Naive thymus-derived CD4-positive, alpha-beta T cell (primary cell): Measurements from ENCODE around the gene NBL1. TPM values are rescaled to one million over a fixed set of nuclear protein-coding genes. Genes with fewer than 3 reads are reported as not detected.

ENCODE experiments used
- ATAC-seq: fragments of 150-1000 bp; cut with Tn5 transposase; 2 replicates; pipeline ENCODE4 v1.10.0; 2021; ENCODE audit warnings: mild to moderate bottlenecking, moderate library complexity
- CTCF ChIA-PET: fragments of 350-600 bp; sonication (Branson Sonifier 250); formaldehyde crosslinking; loops from one replicate; lab custom pipeline; 2021; ENCODE audit warnings: antibody characterized with exemption; lab: Charles Lee
- POLR2A ChIA-PET: fragments of 350-600 bp; sonication (Branson Sonifier 250); formaldehyde crosslinking; loops from one replicate; lab custom pipeline; 2021; ENCODE audit warnings: antibody characterized with exemption, inconsistent platforms; lab: Charles Lee
- DNase-seq, 9 donors: peaks; one replicate each; pipeline versions ENCODE4 v3.0.0 to v3.0.0-alpha.2; 2020 to 2022; ENCODE audit warnings: mixed read lengths in 1 of 9
- H3K27ac ChIP-seq: one replicate; pipeline ENCODE4 v1.7.0; 2013; ENCODE audit warnings: mild to moderate bottlenecking, low read depth, low read length, moderate library complexity
- H3K27me3 ChIP-seq, 2 donors: one replicate each; pipeline ENCODE4 v1.7.0; 2013; ENCODE audit warnings: low read length in 2 of 2, mild to moderate bottlenecking in 2 of 2, moderate library complexity in 2 of 2; ENCODE audit not compliant: control insufficient read depth in 2 of 2, insufficient read depth in 2 of 2
- H3K36me3 ChIP-seq, 3 experiments: 1 replicate in 2 of 3; 2 replicates in 1 of 3; pipeline ENCODE4 v1.7.0; 2013; ENCODE audit warnings: low read length in 3 of 3, mild to moderate bottlenecking in 3 of 3, moderate library complexity in 1 of 3; ENCODE audit not compliant: insufficient read depth in 3 of 3, control insufficient read depth in 2 of 3
- H3K4me1 ChIP-seq, 2 donors: one replicate each; pipeline ENCODE4 v1.7.0; 2013; ENCODE audit warnings: low read length in 2 of 2, mild to moderate bottlenecking in 2 of 2, moderate library complexity in 1 of 2; ENCODE audit not compliant: control insufficient read depth in 2 of 2, insufficient read depth in 2 of 2
- H3K4me3 ChIP-seq: 2 replicates; pipeline ENCODE4 v1.7.0; 2013; ENCODE audit warnings: mild to moderate bottlenecking, low read length
- H3K9me3 ChIP-seq, 3 experiments: 1 replicate in 2 of 3; 2 replicates in 1 of 3; pipeline ENCODE4 v1.7.0; 2013; ENCODE audit warnings: low read length in 3 of 3; ENCODE audit not compliant: control insufficient read depth in 2 of 3
- H3K27ac Mint-ChIP-seq, 9 donors: one replicate each; pipeline ENCODE4 v1.8.0; 2020 to 2022; ENCODE audit warnings: mixed read lengths in 9 of 9, mild to moderate bottlenecking in 8 of 9, moderate library complexity in 5 of 9, inconsistent platforms in 2 of 9
- H3K27me3 Mint-ChIP-seq, 5 donors: one replicate each; pipeline ENCODE4 v1.8.0; 2021 to 2022; ENCODE audit warnings: mixed read lengths in 5 of 5, mild to moderate bottlenecking in 1 of 5
- H3K36me3 Mint-ChIP-seq, 5 donors: one replicate each; pipeline ENCODE4 v1.8.0; 2020 to 2022; ENCODE audit warnings: mixed read lengths in 5 of 5, mild to moderate bottlenecking in 3 of 5, inconsistent platforms in 1 of 5
- H3K4me1 Mint-ChIP-seq, 7 donors: one replicate each; pipeline ENCODE4 v1.8.0; 2020 to 2022; ENCODE audit warnings: mixed read lengths in 7 of 7, mild to moderate bottlenecking in 3 of 7, inconsistent platforms in 1 of 7
- H3K4me3 Mint-ChIP-seq, 10 donors: one replicate each; pipeline ENCODE4 v1.8.0; 2020 to 2022; ENCODE audit warnings: mild to moderate bottlenecking in 10 of 10, mixed read lengths in 10 of 10, moderate library complexity in 6 of 10, inconsistent platforms in 2 of 10
- H3K9me3 Mint-ChIP-seq, 11 donors: one replicate each; pipeline ENCODE4 v1.8.0; 2020 to 2022; ENCODE audit warnings: mixed read lengths in 11 of 11, mild to moderate bottlenecking in 4 of 11, inconsistent platforms in 1 of 11, moderate library complexity in 1 of 11
- intact Hi-C, 2 donors: fragments of 100-400 bp; cut with micrococcal nuclease; formaldehyde crosslinking; loops; one replicate each; pipeline ENCODE4 v1.15.1; 2023
- polyA plus RNA-seq, 2 donors: library from polyadenylated mRNA; unstranded; fragments of 300-500 nt; fragmentation: Illumina TruSeq; gene quantifications; one replicate each; pipeline ENCODE4 v1.2.3, GENCODE V29; 2021
- total RNA-seq, 6 experiments: library from RNA in 5 of 6; stranded (reverse) in 5 of 6; gene quantifications; 1 replicate in 5 of 6; 2 replicates in 1 of 6; pipeline ENCODE4 v1.2.3 and lab custom pipeline; 2021 to 2026

NBL1 gene
- total and polyA plus RNA-seq, 7 experiments from 2014 or later, result 2.5 to 36.1 (median 22.6) TPM

GRCh38 chr1:19688041-19688842 lies 44.1 kb downstream of the NBL1 start:
- intact Hi-C loops, result loop anchor here in 1 of 2 donors (1.0 to 2.0 kb wide), 2 partner anchors 17 to 27 kb away; no protein-coding TSS in a partner anchor
- CTCF ChIA-PET, result interaction anchor here (0.6 to 1.2 kb wide), 4 partner anchors 11 to 241 kb away, joined by 3 read pairs; no protein-coding TSS in a partner anchor
- POLR2A ChIA-PET, result interaction anchor here (0.5 to 1.6 kb wide), 3 partner anchors 19 to 232 kb away, joined by 3 to 4 read pairs (median 3); no protein-coding TSS in a partner anchor
- no peaks in the 10 kb centered on the region for H3K27me3 ChIP-seq
- no peaks in the 10 kb centered on the region for H3K27me3 Mint-ChIP-seq
- DNase-seq, result peak in 6 of 9 donors; percentile 33 to 73 (median 66)
- peak; percentile 48 for ATAC-seq
- H3K4me3 ChIP-seq, result peak overlapping the region; percentile 6
- H3K9me3 ChIP-seq, result peaks cover 0 to 21% (median 0%) of the 10 kb centered on the region in 3 experiments
- H3K4me1 Mint-ChIP-seq, result peaks cover 4 to 53% (median 44%) of the 10 kb centered on the region in 7 donors
- H3K4me3 Mint-ChIP-seq, result peak overlapping the region in 9 of 10 donors; percentile 42 to 83 (median 69)
- peaks cover 0 to 21% (median 0%) of the 10 kb centered on the region in 3 experiments for H3K36me3 ChIP-seq
- H3K4me1 ChIP-seq, result peaks cover 38 to 43% of the 10 kb centered on the region in 2 donors
- H3K9me3 Mint-ChIP-seq, result peaks cover 0 to 25% (median 10%) of the 10 kb centered on the region in 11 donors
- H3K36me3 Mint-ChIP-seq, result peaks cover 0 to 46% (median 28%) of the 10 kb centered on the region in 5 donors
- H3K27ac Mint-ChIP-seq, result peak overlapping the region in 8 of 9 donors; percentile 88 to 96 (median 93)
- H3K27ac ChIP-seq, result peak overlapping the region; percentile 70

GRCh38 chr1:19689085-19689757 lies 45.1 kb downstream of the NBL1 start:
- DNase-seq (no peak), ATAC-seq (no peak)
- Mint-ChIP-seq H3K4me1 (peaks cover 4 to 53% (median 44%) of the 10 kb centered on the region in 7 donors), H3K27me3 (no peaks in the 10 kb centered on the region), H3K36me3 (peaks cover 1 to 48% (median 28%) of the 10 kb centered on the region in 5 donors), H3K9me3 (peaks cover 0 to 25% (median 10%) of the 10 kb centered on the region in 11 donors), H3K27ac (peak overlapping the region in 8 of 9 donors; percentile 36 to 96 (median 93)), H3K4me3 (peak overlapping the region in 4 of 10 donors; percentile 42 to 83 (median 68))
- H3K27me3 ChIP-seq, result no peaks in the 10 kb centered on the region
- peaks cover 0 to 21% (median 0%) of the 10 kb centered on the region in 3 experiments for H3K9me3 ChIP-seq
- CTCF ChIA-PET, result interaction anchor here (1.2 kb wide), 1 partner anchor 27 kb away, joined by 3 read pairs; no protein-coding TSS in a partner anchor
- peak overlapping the region; percentile 70 for H3K27ac ChIP-seq
- H3K4me3 ChIP-seq, result peak overlapping the region; percentile 6
- H3K4me1 ChIP-seq, result peaks cover 38 to 43% of the 10 kb centered on the region in 2 donors
- intact Hi-C loops, result loop anchor here in 1 of 2 donors (2.0 kb wide), 1 partner anchor 16 kb away; no protein-coding TSS in a partner anchor
- H3K36me3 ChIP-seq, result peaks cover 0 to 31% (median 0%) of the 10 kb centered on the region in 3 experiments
- POLR2A ChIA-PET, result interaction anchor here (0.5 kb wide), 1 partner anchor 10 kb away, joined by 4 read pairs; no protein-coding TSS in a partner anchor

GRCh38 chr1:19689856-19690255 lies 45.7 kb downstream of the NBL1 start:
- Mint-ChIP-seq H3K36me3 (peaks cover 7 to 49% (median 33%) of the 10 kb centered on the region in 5 donors), H3K27me3 (no peaks in the 10 kb centered on the region), H3K4me1 (peaks cover 4 to 53% (median 44%) of the 10 kb centered on the region in 7 donors), H3K9me3 (peaks cover 0 to 25% (median 10%) of the 10 kb centered on the region in 11 donors), H3K27ac (peak overlapping the region in 8 of 9 donors; percentile 38 to 96 (median 80)), H3K4me3 (peak overlapping the region in 2 of 10 donors; percentile 18 to 45)
- Histone ChIP-seq H3K27me3 (no peaks in the 10 kb centered on the region), H3K27ac (no peak overlapping the region), H3K4me1 (peaks cover 38 to 43% of the 10 kb centered on the region in 2 donors), H3K9me3 (peaks cover 0 to 21% (median 0%) of the 10 kb centered on the region in 3 experiments), H3K36me3 (peaks cover 0 to 37% (median 0%) of the 10 kb centered on the region in 3 experiments), H3K4me3 (peak overlapping the region; percentile 6)
- ATAC-seq (no peak), DNase-seq (no peak)
- ChIA-PET POLR2A (interaction anchor here (1.1 kb wide), 1 partner anchor 94 kb away, joined by 3 read pairs; a partner anchor contains a TSS), CTCF (interaction anchor here (0.6 to 1.2 kb wide), 2 partner anchors 28 to 29 kb away, joined by 3 read pairs; no protein-coding TSS in a partner anchor)
- intact Hi-C loops, result loop anchor here in 1 of 2 donors (2.0 kb wide), 1 partner anchor 15 kb away; no protein-coding TSS in a partner anchor

- H3K36me3 Mint-ChIP-seq, result peaks cover 7 to 45% (median 33%) of the 10 kb centered on the region in 5 donors
- no peaks in the 10 kb centered on the region for H3K27me3 Mint-ChIP-seq
- H3K27ac ChIP-seq, result no peak overlapping the region
- no peak for DNase-seq
- H3K4me3 ChIP-seq, result no peak overlapping the region
- intact Hi-C loops, result no loop called here
- peak overlapping the region in 1 of 10 donors; percentile 45 for H3K4me3 Mint-ChIP-seq
- no peaks in the 10 kb centered on the region for H3K27me3 ChIP-seq
- CTCF ChIA-PET, result interaction anchor here (0.6 to 1.2 kb wide), 2 partner anchors 28 to 30 kb away, joined by 3 read pairs; no protein-coding TSS in a partner anchor
- peaks cover 4 to 53% (median 44%) of the 10 kb centered on the region in 7 donors for H3K4me1 Mint-ChIP-seq
- peak overlapping the region in 7 of 9 donors; percentile 66 to 96 (median 83) for H3K27ac Mint-ChIP-seq
- POLR2A ChIA-PET, result interaction anchor here (1.1 kb wide), 1 partner anchor 94 kb away, joined by 3 read pairs; a partner anchor contains a TSS
- peaks cover 38 to 43% of the 10 kb centered on the region in 2 donors for H3K4me1 ChIP-seq
- peaks cover 0 to 42% (median 0%) of the 10 kb centered on the region in 3 experiments for H3K36me3 ChIP-seq
- H3K9me3 Mint-ChIP-seq, result peaks cover 0 to 25% (median 10%) of the 10 kb centered on the region in 11 donors
- no peak for ATAC-seq
- H3K9me3 ChIP-seq, result peaks cover 0 to 21% (median 0%) of the 10 kb centered on the region in 3 experiments
These were observed 46.2 kb downstream of the NBL1 start for GRCh38 chr1:19690342-19690741.

- ATAC-seq, result no peak
- H3K27me3 Mint-ChIP-seq, result no peaks in the 10 kb centered on the region
- H3K4me1 ChIP-seq, result peaks cover 5 to 13% of the 10 kb centered on the region in 2 donors
- no peaks in the 10 kb centered on the region for H3K27me3 ChIP-seq
- ChIA-PET CTCF (interaction anchor here (1.5 kb wide), 2 partner anchors 9 to 32 kb away, joined by 4 read pairs; no protein-coding TSS in a partner anchor), POLR2A (no interaction called here)
- intact Hi-C loops, result no loop called here
- H3K36me3 ChIP-seq, result peaks cover 0 to 55% (median 0%) of the 10 kb centered on the region in 3 experiments
- H3K4me3 Mint-ChIP-seq, result no peak overlapping the region
- H3K9me3 ChIP-seq, result peaks cover 0 to 13% (median 0%) of the 10 kb centered on the region in 3 experiments
- H3K36me3 Mint-ChIP-seq, result peaks cover 11 to 46% (median 29%) of the 10 kb centered on the region in 5 donors
- H3K27ac Mint-ChIP-seq, result peak overlapping the region in 3 of 9 donors; percentile 42 to 51 (median 48)
- peaks cover 0 to 20% (median 13%) of the 10 kb centered on the region in 7 donors for H3K4me1 Mint-ChIP-seq
- no peak for DNase-seq
- no peak overlapping the region for H3K27ac ChIP-seq
- peaks cover 0 to 21% (median 7%) of the 10 kb centered on the region in 11 donors for H3K9me3 Mint-ChIP-seq
- H3K4me3 ChIP-seq, result no peak overlapping the region
These were observed 50.2 kb downstream of the NBL1 start for GRCh38 chr1:19694298-19694697.
